ENCODE measurements around the gene OGDH.

DNA sequence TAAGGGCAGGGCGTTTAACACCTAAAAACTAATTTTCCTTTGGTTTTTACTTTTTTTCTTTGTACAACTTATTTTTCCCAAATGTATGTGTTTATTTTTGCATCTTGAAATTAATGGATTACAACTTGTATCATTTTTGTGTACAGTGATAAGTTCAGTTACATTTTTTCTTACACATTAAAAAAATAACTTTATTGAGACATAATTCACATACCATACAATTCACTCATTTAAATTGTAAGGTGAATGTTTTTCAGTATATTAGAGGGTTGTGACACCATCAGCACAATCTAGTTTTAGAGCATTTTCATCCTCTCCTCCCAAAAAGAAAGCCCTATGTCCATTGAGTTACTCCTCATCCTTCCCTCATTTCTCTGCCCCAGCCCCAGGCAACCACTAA lies 11.6 kb downstream of the OGDH start:
- no peak for TF ChIP-seq POLR2A (IDR thresholded peaks at IDR 0.05)
- TF ChIP-seq, protein P1, sequence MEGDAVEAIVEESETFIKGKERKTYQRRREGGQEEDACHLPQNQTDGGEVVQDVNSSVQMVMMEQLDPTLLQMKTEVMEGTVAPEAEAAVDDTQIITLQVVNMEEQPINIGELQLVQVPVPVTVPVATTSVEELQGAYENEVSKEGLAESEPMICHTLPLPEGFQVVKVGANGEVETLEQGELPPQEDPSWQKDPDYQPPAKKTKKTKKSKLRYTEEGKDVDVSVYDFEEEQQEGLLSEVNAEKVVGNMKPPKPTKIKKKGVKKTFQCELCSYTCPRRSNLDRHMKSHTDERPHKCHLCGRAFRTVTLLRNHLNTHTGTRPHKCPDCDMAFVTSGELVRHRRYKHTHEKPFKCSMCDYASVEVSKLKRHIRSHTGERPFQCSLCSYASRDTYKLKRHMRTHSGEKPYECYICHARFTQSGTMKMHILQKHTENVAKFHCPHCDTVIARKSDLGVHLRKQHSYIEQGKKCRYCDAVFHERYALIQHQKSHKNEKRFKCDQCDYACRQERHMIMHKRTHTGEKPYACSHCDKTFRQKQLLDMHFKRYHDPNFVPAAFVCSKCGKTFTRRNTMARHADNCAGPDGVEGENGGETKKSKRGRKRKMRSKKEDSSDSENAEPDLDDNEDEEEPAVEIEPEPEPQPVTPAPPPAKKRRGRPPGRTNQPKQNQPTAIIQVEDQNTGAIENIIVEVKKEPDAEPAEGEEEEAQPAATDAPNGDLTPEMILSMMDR (IDR thresholded peaks at IDR 0.05): no peak

All from testis (tissue), 2 donors.